HL-60 (cell line): ENCODE data around the gene SRSF5.

Source experiments
- DNase-seq, 2 experiments: peaks; one replicate each; pipeline ENCODE4 v3.0.0-alpha.2; 2010 to 2020; ENCODE audit warnings: low read depth in 1 of 2, low spot score in 1 of 2
- H3K27ac ChIP-seq: fragments of 250-450 bp; sonication (Bioruptor Pico); replicated peaks from 2 replicates; pipeline ENCODE4 v1.5.1; 2020; ENCODE audit warnings: mild to moderate bottlenecking, moderate library complexity
- H3K27me3 ChIP-seq: fragments of 250-450 bp; sonication (Bioruptor Pico); 2 replicates; pipeline ENCODE4 v1.5.1; 2021; ENCODE audit warnings: mild to moderate bottlenecking, moderate library complexity; ENCODE audit not compliant: insufficient read depth, poor library complexity, severe bottlenecking
- H3K4me3 ChIP-seq: replicated peaks from 2 replicates; pipeline ENCODE4 v1.5.1; 2011; ENCODE audit warnings: mild to moderate bottlenecking, control low read depth, low read length; ENCODE audit not compliant: insufficient read depth
- CTCF ChIP-seq: IDR thresholded peaks from one replicate; pipeline ENCODE4 v1.5.1; 2011; ENCODE audit warnings: low read length, control low read depth, inconsistent platforms; ENCODE audit not compliant: insufficient read depth
- GABPA ChIP-seq: IDR thresholded peaks from 2 replicates; pipeline ENCODE4 v1.6.1; 2012; ENCODE audit warnings: low read depth
- POLR2AphosphoS5 ChIP-seq: IDR thresholded peaks from 2 replicates; pipeline ENCODE4 v1.6.1; 2012; ENCODE audit warnings: low read depth
- SPI1 ChIP-seq: IDR thresholded peaks from 2 replicates; pipeline ENCODE4 v1.6.1; 2012; ENCODE audit warnings: low read depth, mild to moderate bottlenecking, borderline replicate concordance
- TF ChIP-seq, protein P1 (sequence below): IDR thresholded peaks from 2 replicates; pipeline ENCODE4 v1.6.1; 2012; ENCODE audit warnings: low read depth; ENCODE audit not compliant: insufficient replicate concordance

Gene SRSF5

GRCh38 chr14:69798339-69798735, 31.4 kb downstream of the SRSF5 start:
- TF ChIP-seq GABPA = no peak
- no peak for TF ChIP-seq SPI1
- no peak for TF ChIP-seq CTCF
- TF ChIP-seq, protein P1, sequence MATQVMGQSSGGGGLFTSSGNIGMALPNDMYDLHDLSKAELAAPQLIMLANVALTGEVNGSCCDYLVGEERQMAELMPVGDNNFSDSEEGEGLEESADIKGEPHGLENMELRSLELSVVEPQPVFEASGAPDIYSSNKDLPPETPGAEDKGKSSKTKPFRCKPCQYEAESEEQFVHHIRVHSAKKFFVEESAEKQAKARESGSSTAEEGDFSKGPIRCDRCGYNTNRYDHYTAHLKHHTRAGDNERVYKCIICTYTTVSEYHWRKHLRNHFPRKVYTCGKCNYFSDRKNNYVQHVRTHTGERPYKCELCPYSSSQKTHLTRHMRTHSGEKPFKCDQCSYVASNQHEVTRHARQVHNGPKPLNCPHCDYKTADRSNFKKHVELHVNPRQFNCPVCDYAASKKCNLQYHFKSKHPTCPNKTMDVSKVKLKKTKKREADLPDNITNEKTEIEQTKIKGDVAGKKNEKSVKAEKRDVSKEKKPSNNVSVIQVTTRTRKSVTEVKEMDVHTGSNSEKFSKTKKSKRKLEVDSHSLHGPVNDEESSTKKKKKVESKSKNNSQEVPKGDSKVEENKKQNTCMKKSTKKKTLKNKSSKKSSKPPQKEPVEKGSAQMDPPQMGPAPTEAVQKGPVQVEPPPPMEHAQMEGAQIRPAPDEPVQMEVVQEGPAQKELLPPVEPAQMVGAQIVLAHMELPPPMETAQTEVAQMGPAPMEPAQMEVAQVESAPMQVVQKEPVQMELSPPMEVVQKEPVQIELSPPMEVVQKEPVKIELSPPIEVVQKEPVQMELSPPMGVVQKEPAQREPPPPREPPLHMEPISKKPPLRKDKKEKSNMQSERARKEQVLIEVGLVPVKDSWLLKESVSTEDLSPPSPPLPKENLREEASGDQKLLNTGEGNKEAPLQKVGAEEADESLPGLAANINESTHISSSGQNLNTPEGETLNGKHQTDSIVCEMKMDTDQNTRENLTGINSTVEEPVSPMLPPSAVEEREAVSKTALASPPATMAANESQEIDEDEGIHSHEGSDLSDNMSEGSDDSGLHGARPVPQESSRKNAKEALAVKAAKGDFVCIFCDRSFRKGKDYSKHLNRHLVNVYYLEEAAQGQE = no peak
- no peak for TF ChIP-seq POLR2AphosphoS5
- H3K27ac ChIP-seq = no peak overlapping the region
- DNase-seq = no peak
- no peak overlapping the region for H3K4me3 ChIP-seq
- H3K27me3 ChIP-seq = no peaks in the 10 kb centered on the region

GRCh38 chr14:69803753-69804152, 36.8 kb downstream of the SRSF5 start:
- no peak for TF ChIP-seq CTCF
- TF ChIP-seq, protein P1 = no peak
- no peak for TF ChIP-seq SPI1
- TF ChIP-seq GABPA = no peak
- no peak for TF ChIP-seq POLR2AphosphoS5
- no peak for DNase-seq
- H3K27ac ChIP-seq = no peak overlapping the region

DNA sequence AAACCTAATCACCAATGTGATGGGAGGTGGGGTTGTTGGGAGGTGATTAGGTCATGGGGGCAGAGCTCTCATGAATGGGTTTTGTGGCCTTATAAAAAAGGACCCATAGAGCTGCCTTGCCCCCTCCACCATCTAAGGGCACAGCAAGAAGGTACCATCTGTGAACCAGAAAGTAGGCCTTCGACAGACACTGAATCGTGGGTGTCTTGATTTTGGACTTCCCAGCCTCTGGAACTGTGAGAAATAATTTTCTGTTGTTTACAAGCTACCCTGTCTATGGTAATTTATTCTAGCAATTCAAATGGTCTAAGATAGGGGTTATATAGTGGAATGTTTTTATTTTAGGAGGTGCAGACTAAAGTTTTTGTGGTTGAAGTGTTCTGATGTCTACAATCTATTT, 38.0 kb downstream of the SRSF5 start:
- TF ChIP-seq POLR2AphosphoS5 (no peak), CTCF (no peak), GABPA (no peak), SPI1 (no peak)
- TF ChIP-seq, protein P1 = no peak

More at GRCh38 chr14:69803753-69804152, 36.8 kb downstream of the SRSF5 start:
- H3K27me3 ChIP-seq = no peaks in the 10 kb centered on the region
- no peak overlapping the region for H3K4me3 ChIP-seq

More for the DNA sequence above, 38.0 kb downstream of the SRSF5 start:
- Histone ChIP-seq H3K27me3 (no peaks in the 10 kb centered on the region), H3K4me3 (no peak overlapping the region), H3K27ac (no peak overlapping the region)
- no peak for DNase-seq
